Testis (tissue), 2 donors: ENCODE measurements around the gene SLC25A3.

Experiments
- POLR2A ChIP-seq: fragments of 450-650 bp; IDR thresholded peaks from one replicate; pipeline ENCODE4 v1.6.1; 2017; ENCODE audit warnings: antibody characterized with exemption, mild to moderate bottlenecking, moderate library complexity
- TF ChIP-seq, protein P1 (sequence below), 3 experiments: fragments of 450-650 bp in 2 of 3; fragments of 200-600 bp in 1 of 3; sonication (generic) in 1 of 3; IDR thresholded peaks; one replicate each; pipeline ENCODE4 v1.5.1; 2016 to 2019; ENCODE audit warnings: antibody characterized with exemption in 3 of 3, mild to moderate bottlenecking in 2 of 3, moderate library complexity in 1 of 3

DNA sequence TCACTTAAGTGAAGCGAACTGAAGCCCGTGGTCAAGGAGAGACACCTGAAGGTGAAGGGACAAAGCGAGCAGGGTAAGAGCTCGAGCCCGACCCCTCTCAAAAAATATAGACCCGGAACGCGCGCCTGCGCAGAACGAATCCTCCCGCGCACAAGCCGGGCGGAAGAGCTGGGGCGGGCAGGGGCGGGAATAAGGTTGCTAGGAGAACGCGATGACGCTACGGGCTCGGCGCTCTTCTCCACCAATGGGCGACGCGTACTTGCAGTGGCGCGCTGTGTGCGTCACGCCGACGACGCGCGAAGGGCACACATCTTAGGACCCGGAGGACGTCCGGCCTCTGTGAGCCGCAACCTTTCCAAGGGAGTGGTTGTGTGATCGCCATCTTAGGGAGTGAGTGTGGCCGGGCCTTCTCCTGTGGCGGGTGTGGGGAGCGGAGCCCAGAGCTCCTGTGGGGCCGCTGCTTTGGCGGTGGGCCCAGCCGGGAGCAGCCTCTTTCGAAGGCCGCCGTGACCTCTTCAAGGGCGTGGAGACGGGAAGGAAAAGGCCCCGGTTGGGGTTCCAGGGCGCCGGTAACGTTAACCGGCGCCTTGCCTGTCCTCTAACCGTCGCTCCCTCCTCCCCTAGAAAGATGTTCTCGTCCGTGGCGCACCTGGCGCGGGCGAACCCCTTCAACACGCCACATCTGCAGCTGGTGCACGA, at the start of gene SLC25A3:
- TF ChIP-seq, protein P1, sequence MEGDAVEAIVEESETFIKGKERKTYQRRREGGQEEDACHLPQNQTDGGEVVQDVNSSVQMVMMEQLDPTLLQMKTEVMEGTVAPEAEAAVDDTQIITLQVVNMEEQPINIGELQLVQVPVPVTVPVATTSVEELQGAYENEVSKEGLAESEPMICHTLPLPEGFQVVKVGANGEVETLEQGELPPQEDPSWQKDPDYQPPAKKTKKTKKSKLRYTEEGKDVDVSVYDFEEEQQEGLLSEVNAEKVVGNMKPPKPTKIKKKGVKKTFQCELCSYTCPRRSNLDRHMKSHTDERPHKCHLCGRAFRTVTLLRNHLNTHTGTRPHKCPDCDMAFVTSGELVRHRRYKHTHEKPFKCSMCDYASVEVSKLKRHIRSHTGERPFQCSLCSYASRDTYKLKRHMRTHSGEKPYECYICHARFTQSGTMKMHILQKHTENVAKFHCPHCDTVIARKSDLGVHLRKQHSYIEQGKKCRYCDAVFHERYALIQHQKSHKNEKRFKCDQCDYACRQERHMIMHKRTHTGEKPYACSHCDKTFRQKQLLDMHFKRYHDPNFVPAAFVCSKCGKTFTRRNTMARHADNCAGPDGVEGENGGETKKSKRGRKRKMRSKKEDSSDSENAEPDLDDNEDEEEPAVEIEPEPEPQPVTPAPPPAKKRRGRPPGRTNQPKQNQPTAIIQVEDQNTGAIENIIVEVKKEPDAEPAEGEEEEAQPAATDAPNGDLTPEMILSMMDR (IDR thresholded peaks at IDR 0.05), result no peak
- peak; percentile 85 for TF ChIP-seq POLR2A
